RPMI8226 (cell line): Measurements from ENCODE around the gene KIF3B.
"Not testable (repeated sequence)": the region's sequence is repeated elsewhere in the genome, so short reads cannot be mapped to it uniquely, and the experiment has no call there.

ENCODE experiments used
- DNase-seq: peaks from one replicate; pipeline ENCODE4 v3.0.0-alpha.2; 2015

The KIF3B gene

DNA sequence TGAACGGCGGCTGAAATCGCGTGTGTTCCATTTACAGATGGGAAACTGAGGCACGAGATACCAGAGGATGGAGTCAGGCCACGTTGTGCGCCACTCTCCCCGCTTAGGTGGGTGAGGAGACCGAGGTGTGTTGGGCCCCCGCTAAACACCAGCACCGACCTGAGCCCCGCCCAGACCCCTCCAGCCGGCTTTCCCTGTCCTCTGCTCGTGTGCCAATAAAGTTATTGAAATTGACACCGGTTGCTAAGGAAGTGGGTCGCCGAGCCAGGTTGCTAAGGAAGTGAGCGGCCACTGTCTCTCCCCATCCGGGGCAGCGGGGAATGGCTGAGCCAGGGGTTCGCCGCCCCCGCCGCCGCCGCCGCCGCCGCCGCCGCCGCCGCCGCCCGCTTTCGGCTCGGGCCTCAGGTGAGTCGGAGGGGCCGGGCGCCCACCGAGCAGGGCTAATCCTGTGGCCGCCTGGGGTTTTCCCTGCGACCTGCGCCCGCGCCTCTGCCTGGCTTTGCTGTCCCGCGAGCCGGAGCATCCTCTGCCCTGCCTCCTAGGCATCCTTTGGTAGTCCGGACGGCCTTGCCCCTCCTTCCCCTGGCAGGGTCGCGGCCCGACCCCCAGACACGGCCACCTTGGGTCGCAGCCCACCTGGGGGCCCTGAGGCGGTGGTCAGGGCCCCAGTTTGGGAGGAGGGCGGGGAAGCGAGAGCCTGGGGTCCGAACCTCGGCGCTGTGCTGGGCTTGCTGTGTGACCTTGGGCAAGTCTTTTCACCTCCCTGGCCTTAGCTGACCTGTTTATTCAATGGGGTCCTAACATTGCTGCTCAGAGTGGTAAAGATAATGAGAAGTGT lies at the start of gene KIF3B:
TSS of gene KIF3B (plus strand) at position 291 of the 838 bp plus-strand sequence. CDS start 32,127 bp downstream, outside the sequence.
- peak; percentile 92 for DNase-seq

DNA sequence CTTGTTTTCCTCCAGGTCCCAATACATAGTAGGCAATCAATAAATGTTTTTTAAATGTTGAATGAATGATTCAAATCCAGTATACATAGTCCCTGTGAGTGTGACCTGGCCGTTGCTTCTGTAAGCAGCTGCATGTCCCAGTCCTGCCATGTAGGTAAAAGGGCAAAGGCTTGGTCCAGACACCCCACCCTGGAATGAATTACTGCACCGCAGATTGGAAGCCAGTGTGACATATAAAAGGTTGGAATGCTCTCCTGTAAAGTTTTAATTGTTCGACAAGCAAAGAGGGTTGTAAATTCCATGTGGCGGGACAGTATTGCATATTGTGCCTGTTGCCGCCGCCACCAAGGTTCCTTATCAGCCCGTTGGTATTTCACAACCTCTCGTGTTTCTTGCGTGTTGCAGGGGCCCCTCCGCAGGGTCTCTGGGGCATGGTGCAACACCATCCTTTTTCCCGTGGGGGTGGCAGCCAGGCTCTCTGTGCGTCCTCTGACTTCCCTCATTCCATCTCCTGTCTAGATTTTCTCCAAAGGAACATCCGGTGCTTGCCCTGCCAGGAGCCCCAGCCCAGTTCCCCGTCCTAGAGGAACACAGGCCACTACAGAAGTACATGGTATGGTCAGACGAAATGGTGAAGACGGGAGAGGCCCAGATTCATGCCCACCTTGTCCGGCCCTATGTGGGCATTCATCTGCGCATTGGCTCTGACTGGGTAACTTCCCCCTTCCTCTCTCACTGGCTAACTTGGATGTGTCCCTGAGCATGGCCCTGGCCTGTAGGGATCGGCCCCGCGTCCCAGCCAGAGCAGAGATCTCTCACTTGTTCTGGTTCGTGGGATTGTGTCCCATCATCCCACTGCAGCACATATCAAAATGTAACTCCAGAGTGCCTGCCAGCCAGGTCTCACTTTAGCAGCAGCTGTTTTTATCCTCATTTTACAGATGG lies 49.4 kb upstream of the KIF3B start:
- no peak for DNase-seq

DNA sequence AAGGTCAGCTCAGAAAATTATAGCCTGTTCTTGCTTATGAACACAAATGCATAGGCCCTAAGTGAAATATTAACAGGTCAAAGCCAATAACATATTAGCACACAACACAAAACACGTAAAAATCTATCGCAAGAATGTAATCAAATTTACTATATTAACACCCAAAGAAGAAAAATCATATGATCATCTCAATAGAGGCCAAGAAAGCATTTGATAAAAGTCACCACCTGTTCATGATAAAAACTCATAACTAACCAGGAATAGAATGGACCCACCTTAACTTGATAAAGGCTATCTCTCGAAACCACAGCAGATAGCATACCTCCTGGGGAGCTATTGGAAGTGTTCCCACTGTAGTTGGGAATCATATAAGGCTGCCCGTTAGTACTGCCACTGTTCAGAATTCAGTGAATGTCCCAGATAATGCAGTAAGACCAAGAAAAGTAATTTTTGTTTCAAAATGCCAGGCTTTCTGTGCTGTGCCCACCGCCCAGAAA lies 48.2 kb upstream of the KIF3B start:
- DNase-seq, result no peak

DNA sequence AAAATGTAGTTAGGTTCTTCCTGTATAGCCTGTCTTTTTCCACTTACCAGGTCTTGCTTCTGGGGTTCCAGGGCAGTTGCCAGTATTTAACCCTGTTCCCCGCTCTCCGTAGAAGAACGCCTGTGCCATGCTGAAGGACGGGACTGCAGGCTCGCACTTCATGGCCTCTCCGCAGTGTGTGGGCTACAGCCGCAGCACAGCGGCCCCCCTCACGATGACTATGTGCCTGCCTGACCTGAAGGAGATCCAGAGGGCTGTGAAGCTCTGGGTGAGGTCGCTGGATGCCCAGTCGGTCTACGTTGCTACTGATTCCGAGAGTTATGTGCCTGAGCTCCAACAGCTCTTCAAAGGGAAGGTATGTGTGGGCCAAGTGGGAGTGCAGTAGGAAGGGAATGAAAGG lies 46.7 kb upstream of the KIF3B start:
- no peak for DNase-seq

DNA sequence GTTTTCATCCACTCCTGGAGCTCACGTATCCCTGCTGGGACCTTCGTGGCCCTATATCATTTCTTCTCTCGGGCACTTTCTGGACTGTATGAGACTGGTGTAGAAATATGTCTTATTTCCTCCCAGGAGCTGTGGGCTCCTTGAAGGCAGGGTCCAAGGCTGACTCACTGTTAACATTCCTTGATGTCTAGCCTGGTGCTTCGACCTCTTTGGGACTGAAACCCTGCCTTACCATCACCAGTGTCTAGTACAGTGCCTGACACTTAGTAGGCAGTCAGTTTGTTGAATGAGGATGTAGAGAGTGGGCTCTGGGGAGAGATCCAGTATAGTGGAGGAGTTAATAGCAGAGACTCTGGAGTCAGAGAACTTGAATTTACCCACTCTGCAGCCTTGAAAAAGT lies 46.2 kb upstream of the KIF3B start:
- DNase-seq, result no peak

DNA sequence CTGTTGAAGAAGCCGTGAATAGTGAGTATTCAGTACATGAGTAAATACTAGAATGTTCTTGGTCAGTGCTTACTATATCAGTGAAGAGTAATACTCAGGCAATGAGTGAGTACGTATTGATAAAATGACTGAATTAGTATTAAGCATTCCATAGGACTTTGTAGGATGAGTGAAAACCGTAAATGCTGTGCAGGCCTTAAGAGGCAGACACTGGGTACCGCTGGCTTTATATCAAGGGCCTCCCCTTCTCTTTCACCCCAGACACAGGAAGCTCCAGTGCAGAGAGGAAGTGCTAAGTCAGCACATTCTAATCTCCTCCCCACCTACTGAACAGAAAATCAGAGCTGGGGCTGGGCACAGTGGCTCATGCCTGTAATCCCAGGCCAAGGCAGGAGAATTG lies 45.6 kb upstream of the KIF3B start:
- DNase-seq, result peak; percentile 57

DNA sequence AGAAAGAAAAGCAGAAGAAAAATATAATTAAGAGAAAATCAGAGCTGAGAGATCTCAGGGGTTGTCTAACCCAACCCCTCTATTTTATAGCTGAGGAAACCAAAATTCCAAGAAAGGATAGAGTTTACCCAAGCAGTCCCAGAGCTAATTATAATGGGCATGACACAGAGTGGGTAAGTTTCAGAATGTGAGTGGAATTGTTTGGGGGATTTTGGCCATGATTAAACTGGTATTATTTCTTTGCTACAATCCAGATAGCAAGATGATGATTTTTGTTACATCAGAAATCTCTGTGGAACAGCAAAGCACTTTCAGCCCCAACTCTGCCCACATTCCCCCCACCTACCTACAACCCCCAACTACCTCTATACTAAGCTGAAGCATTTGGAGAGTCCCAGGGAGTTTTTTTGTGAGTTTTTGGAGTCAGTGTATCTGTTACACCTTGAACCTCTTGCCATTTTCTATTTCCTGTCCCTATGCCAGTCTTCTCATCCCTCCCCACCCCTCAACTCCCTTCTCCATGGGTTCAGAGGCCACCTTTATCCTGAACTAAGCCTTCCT lies 45.0 kb upstream of the KIF3B start:
- no peak for DNase-seq

DNA sequence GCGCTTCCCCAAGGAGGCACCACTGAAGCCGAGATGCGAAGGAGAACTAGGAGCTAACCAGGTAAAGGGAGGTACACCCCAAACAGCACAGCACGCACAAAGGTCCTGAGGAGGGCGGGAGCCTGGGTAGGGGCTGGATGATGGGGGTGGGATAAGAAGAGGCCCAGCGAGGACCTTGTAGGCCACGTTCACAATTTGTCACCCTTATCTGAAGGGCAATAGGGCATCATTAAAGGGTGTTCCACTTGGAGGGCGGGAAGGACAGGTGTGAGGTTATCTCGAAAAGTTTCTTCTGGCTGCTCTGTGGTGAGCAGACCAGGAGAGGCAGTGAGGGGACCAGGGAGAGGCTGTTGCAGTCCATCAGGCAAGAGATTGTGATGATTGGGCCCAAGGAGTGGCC lies 44.2 kb upstream of the KIF3B start:
- DNase-seq, result no peak

DNA sequence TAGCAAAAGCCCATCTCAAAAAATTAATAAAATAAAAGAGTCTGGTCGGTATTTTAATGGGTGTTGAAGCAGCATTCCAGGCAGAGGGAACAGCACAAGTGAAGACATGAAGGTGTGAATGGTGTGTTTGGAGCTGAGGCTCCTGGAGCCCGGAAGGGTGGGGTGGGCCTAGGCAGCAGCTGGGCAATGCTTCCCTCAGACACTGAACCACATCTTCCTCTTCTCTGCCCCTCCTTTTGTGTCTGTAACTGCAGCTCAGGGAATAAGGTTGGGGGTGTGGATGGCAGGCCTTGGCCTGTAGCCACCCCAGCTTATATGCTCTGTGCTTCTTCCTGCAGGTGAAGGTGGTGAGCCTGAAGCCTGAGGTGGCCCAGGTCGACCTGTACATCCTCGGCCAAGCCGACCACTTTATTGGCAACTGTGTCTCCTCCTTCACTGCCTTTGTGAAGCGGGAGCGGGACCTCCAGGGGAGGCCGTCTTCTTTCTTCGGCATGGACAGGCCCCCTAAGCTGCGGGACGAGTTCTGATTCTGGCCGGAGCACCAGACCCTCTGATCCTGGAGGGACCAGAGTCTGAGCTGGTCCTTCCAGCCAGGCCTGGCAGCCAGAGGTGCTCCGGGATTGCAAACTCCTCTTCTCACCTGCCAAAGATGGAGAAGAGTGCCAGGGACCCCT lies 43.2 kb upstream of the KIF3B start:
- DNase-seq, result no peak

DNA sequence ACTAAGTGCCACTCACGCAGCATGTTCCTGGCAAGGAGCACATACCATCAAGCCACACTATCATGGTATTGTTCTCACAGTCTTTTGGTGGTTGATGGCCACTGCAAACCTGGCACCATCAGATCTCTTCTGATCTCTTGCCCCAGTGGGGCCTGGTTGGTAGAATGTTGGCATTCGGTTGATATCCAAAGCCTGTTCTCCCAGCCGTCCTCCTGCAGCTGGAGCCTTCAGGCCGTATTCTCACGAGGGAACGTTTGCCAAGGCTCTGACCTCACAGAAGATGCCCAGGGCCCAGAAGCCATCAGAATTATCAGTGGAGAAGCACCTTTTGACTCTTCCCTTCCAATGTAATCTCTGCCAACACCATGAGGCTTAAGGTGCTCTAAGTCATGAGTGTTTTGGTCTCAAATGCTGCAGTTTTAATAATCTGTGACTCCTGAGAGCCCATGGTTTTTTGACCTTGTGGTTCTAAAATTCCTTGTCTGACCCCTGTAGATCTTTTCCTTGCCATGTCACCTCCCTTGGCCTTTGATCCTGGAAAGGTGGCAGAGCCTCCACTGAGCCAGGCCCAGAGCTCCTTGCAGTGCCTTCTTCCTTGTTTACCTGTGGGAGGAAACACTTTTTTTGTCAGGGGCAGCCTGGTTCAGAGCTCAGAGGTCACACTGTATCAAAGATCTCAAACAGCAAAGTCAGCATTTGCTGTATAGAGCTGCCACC lies 42.0 kb upstream of the KIF3B start:
- no peak for DNase-seq

DNA sequence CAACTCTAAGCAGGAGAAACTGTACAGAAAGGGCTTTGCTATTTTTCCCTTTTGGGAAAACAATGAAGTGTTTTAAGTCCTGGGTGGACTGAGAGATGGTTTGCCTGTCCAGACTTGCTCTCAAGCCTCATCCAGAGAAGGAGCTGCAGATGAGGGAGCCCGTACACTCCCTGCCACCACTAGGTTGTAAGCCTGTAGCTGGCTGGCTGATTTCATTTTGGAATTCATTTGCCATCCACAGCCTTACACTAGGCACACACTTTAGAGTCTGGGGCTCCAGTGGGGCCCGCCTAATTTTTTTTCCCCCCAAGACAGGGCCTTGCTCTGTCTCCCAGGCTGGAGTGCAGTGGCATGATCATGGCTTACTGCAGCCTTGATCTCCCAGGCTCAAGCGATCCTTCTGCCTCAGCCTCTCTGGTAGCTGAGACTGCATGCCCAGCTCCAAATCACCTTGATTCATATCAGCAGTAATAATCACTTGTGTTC lies 41.4 kb upstream of the KIF3B start:
- DNase-seq, result no peak

DNA sequence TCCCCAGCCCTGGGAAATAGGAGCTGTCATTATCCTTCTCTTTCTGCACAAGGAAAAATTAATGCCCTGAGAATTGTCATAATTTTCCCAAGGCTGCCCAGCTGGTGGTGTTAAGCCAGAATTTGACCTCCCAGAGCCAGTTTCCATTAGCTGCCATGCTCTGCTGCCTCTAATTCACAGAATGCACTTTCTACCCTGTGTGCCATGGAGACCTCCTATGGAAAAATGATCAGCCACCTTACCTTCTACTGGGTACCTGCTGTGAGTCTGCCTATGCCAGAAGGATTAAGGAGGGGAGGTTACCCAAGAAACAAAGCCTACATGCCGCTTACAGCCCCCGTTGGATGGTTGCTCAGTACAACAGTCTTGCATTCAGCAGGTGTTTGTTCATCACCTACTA lies 40.6 kb upstream of the KIF3B start:
- DNase-seq, result no peak

DNA sequence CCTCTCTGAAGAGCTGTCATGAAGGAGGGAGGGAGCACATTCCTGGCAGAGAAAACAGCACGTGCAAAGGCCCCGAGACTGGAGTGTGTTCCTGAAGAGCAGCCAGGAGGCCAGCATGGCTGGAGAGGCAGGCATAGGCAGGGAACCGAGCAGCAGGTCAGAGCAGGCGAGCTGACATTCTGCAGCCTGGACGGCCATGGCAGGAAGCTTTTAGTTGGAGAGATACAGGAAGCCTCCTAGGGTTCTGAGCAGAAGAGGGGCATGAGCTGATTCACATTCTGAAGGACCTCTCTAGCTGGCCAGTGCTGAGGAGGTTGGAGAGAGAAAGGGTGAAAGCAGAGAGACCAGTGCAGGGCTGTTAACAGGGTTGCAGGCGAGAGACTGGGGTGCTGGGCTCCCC lies 40.0 kb upstream of the KIF3B start:
- no peak for DNase-seq

DNA sequence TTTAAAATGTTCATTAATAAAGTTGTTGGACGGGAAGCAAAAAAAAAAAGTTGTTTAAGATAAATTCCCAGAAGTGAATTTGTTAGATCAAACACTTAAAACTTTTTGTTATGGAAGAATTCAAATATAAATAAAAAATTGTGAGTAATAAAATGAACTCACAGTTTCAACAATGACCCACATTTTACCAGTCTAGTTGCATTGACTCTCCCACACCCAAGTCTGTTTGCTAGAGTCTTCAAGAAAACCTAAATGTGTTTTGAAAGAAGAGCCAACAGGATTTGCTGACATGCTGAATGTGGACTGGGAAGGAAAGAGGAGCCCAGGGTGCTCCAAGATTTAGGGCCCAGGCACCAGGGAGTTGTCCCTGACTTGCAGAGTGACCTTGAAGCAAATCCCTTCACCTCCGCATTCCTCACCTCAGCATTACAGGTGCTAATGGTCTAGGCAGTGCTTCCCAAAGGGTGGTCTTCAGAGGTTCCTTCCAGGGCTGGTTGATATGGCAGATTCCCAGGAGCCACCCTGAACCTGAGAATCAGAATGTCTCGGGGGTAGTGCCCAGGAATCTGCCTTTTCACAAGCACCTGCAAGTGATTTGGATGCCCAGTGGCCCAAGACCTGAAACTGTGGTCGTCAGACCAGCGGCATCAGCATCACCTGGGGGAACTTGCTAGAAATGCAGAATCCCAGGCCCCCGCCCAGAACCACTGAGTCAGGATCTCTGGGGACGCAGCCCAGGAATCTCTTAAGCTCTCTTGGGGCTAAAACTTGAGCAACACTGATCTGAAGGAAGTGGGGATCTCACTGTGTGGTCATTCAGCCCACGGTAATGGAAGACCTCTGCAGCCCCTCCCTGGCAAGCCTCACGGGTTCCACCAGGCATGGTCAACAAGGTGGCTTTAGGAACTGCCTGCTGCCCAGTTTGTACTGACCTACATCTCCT lies 38.7 kb upstream of the KIF3B start:
- no peak for DNase-seq

DNA sequence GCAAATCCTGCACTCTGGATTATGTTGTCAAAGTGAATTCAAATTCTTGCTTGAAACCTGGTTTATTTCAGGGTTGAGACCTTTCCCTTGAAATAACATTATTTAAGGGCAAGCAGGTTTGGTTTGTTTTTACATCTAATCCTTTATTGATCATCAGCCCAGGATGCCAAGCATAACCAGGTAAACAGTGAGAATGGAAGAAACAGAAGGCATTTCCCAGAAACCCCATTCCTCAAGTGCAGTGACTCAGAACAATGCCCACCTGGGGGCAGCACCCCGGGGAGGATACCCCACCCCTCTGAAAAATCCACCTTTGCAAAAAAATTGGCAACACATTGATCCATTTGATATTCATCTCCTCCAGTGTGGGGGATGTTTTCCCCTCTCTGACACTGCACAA lies 37.2 kb upstream of the KIF3B start:
- no peak for DNase-seq

DNA sequence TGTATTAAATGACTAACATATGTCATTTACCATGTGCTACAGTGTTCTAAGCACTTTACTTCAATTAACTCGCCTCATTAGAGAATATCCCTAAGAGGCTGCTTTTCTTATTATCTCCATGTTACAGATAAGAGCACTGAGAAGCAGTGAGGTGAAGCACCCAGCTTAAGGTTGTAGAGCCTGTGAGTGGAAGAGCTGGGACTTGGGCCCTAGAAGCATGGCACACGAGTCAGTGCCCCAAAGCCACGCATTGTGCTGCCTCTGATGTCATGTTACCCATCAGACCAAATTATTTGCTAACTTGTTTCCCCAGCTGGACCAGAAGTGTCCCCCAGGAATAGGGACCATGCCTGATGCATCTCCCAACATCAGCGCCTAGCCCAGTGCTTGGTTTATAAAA lies 35.6 kb upstream of the KIF3B start:
- DNase-seq, result no peak

DNA sequence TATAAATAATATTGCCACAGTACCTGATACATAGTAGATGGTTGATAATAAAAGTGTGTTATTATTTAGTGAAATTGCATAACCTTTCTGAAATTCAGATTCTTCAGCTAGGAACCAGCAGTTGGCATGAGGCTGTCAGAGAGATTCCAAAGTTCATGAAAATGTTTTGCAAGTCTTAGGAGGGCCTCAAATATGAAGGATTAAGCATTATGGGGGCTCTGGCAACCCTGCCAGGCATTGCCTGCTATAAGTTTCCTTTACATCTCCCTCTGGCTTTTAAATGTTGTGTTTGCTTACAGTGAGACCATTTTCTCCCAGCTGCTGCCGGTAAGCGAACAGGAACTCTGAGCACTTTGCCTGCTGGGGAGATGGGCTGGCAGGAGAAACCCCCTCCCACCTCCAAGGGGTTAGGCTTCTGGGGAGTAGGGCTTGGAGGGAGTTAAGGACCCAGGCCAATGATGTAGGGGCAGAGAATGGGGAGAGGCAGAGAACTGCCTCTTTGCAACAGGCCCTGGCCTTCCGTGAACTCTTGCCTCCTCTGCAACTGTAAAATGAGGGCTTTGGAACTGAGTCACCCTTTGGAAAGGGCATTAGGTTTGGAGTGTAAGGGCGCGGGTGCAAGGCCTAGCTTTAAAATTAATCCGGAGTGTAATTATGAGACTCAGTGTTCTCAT lies 33.2 kb upstream of the KIF3B start:
- no peak for DNase-seq

DNA sequence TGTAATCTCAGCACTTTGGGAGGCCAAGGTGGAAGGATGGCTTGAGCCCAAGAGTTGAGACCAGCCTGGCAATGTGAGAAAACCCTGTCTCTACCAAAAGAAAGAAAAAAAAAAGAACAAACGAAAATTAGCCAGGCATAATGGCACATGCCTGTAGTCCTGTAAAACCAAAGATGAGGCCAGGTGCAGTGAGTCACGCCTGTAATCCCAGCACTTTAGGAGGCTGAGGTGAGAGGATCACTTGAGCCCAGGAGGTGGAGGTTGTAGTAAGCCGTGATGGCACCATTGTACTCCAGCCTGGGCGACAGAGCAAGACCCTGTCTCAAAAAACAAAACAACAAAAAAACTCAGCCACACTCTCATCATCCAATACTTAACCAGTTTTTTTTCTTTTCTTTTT lies 32.5 kb upstream of the KIF3B start:
- no peak for DNase-seq

DNA sequence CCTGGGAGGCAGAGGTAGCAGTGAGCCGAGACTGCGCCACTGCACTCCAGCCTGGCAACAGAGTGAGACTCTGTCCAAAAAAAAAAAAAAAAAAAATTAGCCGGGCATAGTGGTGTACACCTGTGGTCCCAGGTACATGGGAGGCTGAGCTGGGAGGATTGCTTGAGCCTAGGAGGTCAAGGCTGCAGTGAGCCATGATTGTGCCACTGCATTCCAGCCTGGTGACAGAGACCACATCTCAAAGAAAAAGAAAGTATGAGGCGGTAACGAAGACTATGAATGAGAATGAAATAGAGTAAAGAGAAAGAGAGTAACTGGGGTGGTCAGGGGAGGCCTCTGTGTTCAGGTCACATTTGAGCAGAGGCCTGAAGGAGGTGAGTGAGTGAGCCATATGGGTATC lies 31.2 kb upstream of the KIF3B start:
- DNase-seq, result not testable (repeated sequence)

DNA sequence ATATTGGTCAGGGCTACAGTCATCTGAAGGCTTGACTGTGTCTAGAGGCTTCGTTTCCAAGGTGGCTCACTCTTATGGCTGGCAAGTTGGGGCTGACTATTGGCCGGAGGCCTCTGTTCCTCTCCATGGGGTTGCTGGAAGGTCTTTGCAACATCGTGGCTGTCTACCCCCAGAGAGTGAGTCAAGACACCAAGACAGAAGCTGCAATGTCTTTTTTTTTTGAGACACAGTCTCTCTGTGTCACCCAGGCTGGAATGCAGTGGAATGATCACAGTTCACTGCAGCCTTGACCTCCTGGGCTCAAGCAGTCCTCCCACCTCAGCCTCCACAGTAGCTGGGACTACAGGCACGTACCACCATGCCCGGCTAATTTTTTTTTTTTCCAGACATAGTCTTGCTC lies 29.4 kb upstream of the KIF3B start:
- no peak for DNase-seq
